ENCODE data around the gene SNX25. TPM values are rescaled to one million over a fixed set of nuclear protein-coding genes. Genes with fewer than 3 reads are reported as not detected.

Gene SNX25
- total and polyA plus RNA-seq, 4 donors = 2.8 to 13.9 (median 5.0) TPM

DNA sequence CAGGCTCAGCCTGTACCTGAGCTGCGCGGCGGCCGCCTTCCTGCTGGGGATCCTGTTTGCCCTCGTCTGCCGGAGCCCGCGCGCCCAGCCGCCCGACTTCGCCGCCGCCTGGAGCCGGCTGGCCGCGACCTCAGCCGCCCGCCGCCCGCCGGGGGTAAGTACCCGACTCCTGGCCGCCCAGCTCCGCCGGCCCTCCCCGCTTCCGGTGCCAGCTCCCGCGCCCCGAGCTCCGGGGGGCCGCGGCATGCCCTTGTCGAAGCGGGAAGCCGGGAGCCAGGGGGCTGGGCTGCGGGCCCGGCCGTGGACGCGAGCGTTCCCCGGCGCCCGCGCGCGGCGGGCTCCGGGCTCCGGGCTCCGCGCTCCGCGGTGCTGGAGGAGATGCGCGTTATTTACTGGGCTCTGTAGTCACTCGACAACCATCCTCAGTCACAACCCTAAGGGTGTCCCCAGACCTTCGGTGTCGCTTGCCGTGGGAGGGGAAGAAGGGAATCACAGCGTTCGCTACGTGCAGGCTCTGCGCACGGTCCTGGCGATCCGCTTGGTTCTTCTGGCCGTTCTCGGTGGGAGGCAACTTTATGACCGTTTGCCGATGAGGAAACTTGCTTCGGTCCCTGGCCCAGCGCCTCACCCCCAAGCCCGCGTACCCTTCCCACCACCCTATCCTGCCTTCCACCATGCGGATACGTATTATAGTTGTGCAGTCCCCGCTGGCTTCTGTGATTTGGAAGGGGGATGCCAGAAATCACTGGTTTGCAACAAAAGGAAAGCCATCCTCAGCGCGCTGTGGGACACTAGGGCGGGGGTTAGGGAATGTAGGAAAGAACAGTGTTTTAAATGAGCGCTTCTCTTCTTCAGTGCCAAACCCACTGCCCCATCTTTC, 944 bp downstream of the SNX25 start:
- H3K36me3 ChIP-seq (ENCODE audit: control insufficient read depth in 4 of 4, insufficient read depth in 3 of 4, low read depth in 1 of 4, low read length in 3 of 4) = no peaks in the 10 kb centered on the region
- peak overlapping the region; percentile 77 to 92 (median 89) for H3K4me3 ChIP-seq (ENCODE audit: low read depth in 1 of 3, low read length in 3 of 3)
- peak; percentile 47 for DNase-seq (ENCODE audit: low spot score)
- TF ChIP-seq HNF4G (IDR thresholded peaks at IDR 0.05) (no peak), GABPA (IDR thresholded peaks at IDR 0.05 in 1 of 2, conservative IDR thresholded peaks at IDR 0.05 in 1 of 2) (no peak), SP1 (IDR thresholded peaks at IDR 0.05) (no peak), RXRA (IDR thresholded peaks at IDR 0.05) (peak in 1 of 2 donors; percentile 57), JUND (IDR thresholded peaks at IDR 0.05) (no peak), RAD21 (IDR thresholded peaks at IDR 0.05) (peak in 1 of 2 donors; percentile 38)
- TF ChIP-seq, protein P1, sequence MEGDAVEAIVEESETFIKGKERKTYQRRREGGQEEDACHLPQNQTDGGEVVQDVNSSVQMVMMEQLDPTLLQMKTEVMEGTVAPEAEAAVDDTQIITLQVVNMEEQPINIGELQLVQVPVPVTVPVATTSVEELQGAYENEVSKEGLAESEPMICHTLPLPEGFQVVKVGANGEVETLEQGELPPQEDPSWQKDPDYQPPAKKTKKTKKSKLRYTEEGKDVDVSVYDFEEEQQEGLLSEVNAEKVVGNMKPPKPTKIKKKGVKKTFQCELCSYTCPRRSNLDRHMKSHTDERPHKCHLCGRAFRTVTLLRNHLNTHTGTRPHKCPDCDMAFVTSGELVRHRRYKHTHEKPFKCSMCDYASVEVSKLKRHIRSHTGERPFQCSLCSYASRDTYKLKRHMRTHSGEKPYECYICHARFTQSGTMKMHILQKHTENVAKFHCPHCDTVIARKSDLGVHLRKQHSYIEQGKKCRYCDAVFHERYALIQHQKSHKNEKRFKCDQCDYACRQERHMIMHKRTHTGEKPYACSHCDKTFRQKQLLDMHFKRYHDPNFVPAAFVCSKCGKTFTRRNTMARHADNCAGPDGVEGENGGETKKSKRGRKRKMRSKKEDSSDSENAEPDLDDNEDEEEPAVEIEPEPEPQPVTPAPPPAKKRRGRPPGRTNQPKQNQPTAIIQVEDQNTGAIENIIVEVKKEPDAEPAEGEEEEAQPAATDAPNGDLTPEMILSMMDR (IDR thresholded peaks at IDR 0.05; ENCODE audit: low read depth, low read length, missing input control) = no peak
- H3K9ac ChIP-seq (ENCODE audit: low read depth in 1 of 2, low read length in 2 of 2) = peak overlapping the region; percentile 77 to 89
- peaks cover 0 to 17% (median 12%) of the 10 kb centered on the region in 4 donors for H3K4me1 ChIP-seq (ENCODE audit: control insufficient read depth in 4 of 4, insufficient read depth in 4 of 4, low read length in 3 of 4)
- peak overlapping the region; percentile 77 to 85 for H3K27ac ChIP-seq (ENCODE audit: low read depth in 1 of 2, low read length in 2 of 2)
- H3K9me3 ChIP-seq (ENCODE audit: control insufficient read depth in 4 of 4, low read length in 3 of 4) = no peaks in the 10 kb centered on the region
- under 1% methylated on average over 84 of the region's 84 CpGs for WGBS
- H3K27me3 ChIP-seq (ENCODE audit: control insufficient read depth in 4 of 4, insufficient read depth in 4 of 4, low read length in 3 of 4) = no peaks in the 10 kb centered on the region

- Histone ChIP-seq H3K9me3 (ENCODE audit: control insufficient read depth in 4 of 4, low read length in 3 of 4) (no peaks in the 10 kb centered on the region), H3K4me1 (ENCODE audit: control insufficient read depth in 4 of 4, insufficient read depth in 4 of 4, low read length in 3 of 4) (peaks cover 0 to 17% (median 12%) of the 10 kb centered on the region in 4 donors), H3K4me3 (ENCODE audit: low read depth in 1 of 3, low read length in 3 of 3) (peak overlapping the region; percentile 77 to 92 (median 89)), H3K36me3 (ENCODE audit: control insufficient read depth in 4 of 4, insufficient read depth in 3 of 4, low read depth in 1 of 4, low read length in 3 of 4) (no peaks in the 10 kb centered on the region), H3K27me3 (ENCODE audit: control insufficient read depth in 4 of 4, insufficient read depth in 4 of 4, low read length in 3 of 4) (no peaks in the 10 kb centered on the region), H3K27ac (ENCODE audit: low read depth in 1 of 2, low read length in 2 of 2) (peak overlapping the region; percentile 77 to 85), H3K9ac (ENCODE audit: low read depth in 1 of 2, low read length in 2 of 2) (peak overlapping the region in 1 of 2 donors; percentile 77)
- 76% methylated on average over 5 of the region's 5 CpGs for WGBS
- TF ChIP-seq FOXA2 (IDR thresholded peaks at IDR 0.05) (no peak), RAD21 (IDR thresholded peaks at IDR 0.05) (no peak)
- TF ChIP-seq, protein P1 (IDR thresholded peaks at IDR 0.05; ENCODE audit: low read depth, low read length, missing input control) = no peak
- no peak for DNase-seq (ENCODE audit: low spot score)
Measured at GRCh38 chr4:185211035-185211434, 1.6 kb downstream of the SNX25 start.

DNA sequence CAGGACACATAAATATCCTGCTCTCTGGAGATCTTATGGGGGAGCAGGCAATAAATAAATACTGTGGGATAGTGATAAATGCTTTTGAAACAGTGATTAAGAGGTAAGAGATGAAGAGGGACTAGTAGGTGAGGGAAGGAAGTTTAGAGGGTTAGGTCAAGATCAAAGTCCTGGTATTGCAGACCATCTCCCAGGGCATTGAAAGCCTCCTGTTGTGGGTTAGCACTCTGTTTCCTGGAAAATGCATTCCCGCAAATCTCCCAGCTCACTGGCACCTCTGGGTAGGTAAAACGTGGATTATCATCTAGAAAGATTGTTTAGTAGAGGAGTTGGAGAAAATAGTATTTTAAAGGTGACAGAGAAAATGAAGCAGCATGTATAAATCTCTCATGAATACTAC, 2.2 kb downstream of the SNX25 start:
- peaks cover 0 to 17% (median 12%) of the 10 kb centered on the region in 4 donors for H3K4me1 ChIP-seq (ENCODE audit: control insufficient read depth in 4 of 4, insufficient read depth in 4 of 4, low read length in 3 of 4)
- DNase-seq (ENCODE audit: low spot score) = no peak
- peak overlapping the region in 1 of 2 donors; percentile 12 for H3K9ac ChIP-seq (ENCODE audit: low read depth in 1 of 2, low read length in 2 of 2)
- no peaks in the 10 kb centered on the region for H3K36me3 ChIP-seq (ENCODE audit: control insufficient read depth in 4 of 4, insufficient read depth in 3 of 4, low read depth in 1 of 4, low read length in 3 of 4)
- no peaks in the 10 kb centered on the region for H3K9me3 ChIP-seq (ENCODE audit: control insufficient read depth in 4 of 4, low read length in 3 of 4)
- no peak overlapping the region for H3K27ac ChIP-seq (ENCODE audit: low read depth in 1 of 2, low read length in 2 of 2)
- peak overlapping the region in 1 of 3 donors; percentile 77 for H3K4me3 ChIP-seq (ENCODE audit: low read depth in 1 of 3, low read length in 3 of 3)
- 79% methylated on average over 2 of the region's 2 CpGs for WGBS
- H3K27me3 ChIP-seq (ENCODE audit: control insufficient read depth in 4 of 4, insufficient read depth in 4 of 4, low read length in 3 of 4) = no peaks in the 10 kb centered on the region
- TF ChIP-seq HNF4G (IDR thresholded peaks at IDR 0.05) (no peak), HNF4A (conservative IDR thresholded peaks at IDR 0.05) (no peak), FOXA2 (IDR thresholded peaks at IDR 0.05) (no peak), ATF3 (IDR thresholded peaks at IDR 0.05) (no peak), RAD21 (IDR thresholded peaks at IDR 0.05) (no peak), RXRA (IDR thresholded peaks at IDR 0.05) (no peak), YY1 (IDR thresholded peaks at IDR 0.05) (no peak), EGR1 (IDR thresholded peaks at IDR 0.05; ENCODE audit: low read depth in 2 of 2) (no peak), TAF1 (conservative IDR thresholded peaks at IDR 0.05) (no peak)
- TF ChIP-seq, protein P1 (IDR thresholded peaks at IDR 0.05; ENCODE audit: low read depth, low read length, missing input control) = no peak
- TF ChIP-seq, protein P2, sequence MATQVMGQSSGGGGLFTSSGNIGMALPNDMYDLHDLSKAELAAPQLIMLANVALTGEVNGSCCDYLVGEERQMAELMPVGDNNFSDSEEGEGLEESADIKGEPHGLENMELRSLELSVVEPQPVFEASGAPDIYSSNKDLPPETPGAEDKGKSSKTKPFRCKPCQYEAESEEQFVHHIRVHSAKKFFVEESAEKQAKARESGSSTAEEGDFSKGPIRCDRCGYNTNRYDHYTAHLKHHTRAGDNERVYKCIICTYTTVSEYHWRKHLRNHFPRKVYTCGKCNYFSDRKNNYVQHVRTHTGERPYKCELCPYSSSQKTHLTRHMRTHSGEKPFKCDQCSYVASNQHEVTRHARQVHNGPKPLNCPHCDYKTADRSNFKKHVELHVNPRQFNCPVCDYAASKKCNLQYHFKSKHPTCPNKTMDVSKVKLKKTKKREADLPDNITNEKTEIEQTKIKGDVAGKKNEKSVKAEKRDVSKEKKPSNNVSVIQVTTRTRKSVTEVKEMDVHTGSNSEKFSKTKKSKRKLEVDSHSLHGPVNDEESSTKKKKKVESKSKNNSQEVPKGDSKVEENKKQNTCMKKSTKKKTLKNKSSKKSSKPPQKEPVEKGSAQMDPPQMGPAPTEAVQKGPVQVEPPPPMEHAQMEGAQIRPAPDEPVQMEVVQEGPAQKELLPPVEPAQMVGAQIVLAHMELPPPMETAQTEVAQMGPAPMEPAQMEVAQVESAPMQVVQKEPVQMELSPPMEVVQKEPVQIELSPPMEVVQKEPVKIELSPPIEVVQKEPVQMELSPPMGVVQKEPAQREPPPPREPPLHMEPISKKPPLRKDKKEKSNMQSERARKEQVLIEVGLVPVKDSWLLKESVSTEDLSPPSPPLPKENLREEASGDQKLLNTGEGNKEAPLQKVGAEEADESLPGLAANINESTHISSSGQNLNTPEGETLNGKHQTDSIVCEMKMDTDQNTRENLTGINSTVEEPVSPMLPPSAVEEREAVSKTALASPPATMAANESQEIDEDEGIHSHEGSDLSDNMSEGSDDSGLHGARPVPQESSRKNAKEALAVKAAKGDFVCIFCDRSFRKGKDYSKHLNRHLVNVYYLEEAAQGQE (IDR thresholded peaks at IDR 0.05) = no peak

All from liver (tissue), 9 donors.